ENCODE results near the gene GASK1A. TPM values are rescaled to one million over a fixed set of nuclear protein-coding genes. Genes with fewer than 3 reads are reported as not detected.

The GASK1A gene
- total and polyA plus RNA-seq, 2 of the 8 experiments (the other 6 are each of a cell fraction or from before 2014, with no cell fraction given) = 4.7 to 7.9 TPM

DNA sequence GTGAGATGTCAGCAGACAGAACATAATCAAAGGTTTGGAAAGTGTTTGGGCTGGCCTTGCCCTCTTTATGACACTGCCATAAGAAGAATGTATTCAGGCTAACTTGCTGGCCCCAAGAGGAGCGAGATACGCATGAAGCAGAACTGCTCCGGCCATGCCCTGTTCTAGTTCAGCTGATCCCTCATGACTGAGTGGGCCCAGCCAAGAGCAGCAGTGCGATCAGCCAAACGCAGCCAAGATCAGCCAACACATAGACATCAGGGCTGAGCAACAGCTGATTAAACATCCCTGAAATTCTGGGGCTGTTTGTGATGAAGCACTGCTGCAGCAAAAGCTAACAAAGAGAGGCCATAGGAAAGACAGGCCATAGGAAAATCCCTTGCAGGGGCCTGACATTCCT, 102.7 kb downstream of the GASK1A start:
- DNase-seq (ENCODE audit: low read depth in 1 of 2, low spot score in 2 of 2) (peak in 1 of 2 experiments; percentile 17), FAIRE-seq (no peak)
- Histone ChIP-seq H4K20me1 (replicated peaks in 1 of 2; ENCODE audit: control insufficient read depth in 1 of 2, insufficient read depth in 2 of 2, low read length in 2 of 2) (no peaks in the 10 kb centered on the region), H4K5ac (ENCODE audit: insufficient read length, low read depth, low read length) (no peak overlapping the region), H3K9ac (replicated peaks in 1 of 4; ENCODE audit: extremely low read depth in 1 of 4, low read depth in 3 of 4, low read length in 3 of 4) (no peak overlapping the region), H3K23ac (ENCODE audit: insufficient read length) (no peak overlapping the region), H2BK12ac (ENCODE audit: low read depth, low read length) (no peak overlapping the region), H3K4me3 (ENCODE audit: extremely low read depth in 1 of 4, insufficient read depth in 2 of 4, low read depth in 3 of 4, low read length in 4 of 4) (no peak overlapping the region), H3K79me2 (ENCODE audit: control insufficient read depth in 1 of 2, insufficient read depth in 2 of 2, low read length in 2 of 2) (no peaks in the 10 kb centered on the region), H3K56ac (replicated peaks; ENCODE audit: insufficient read length, low read depth, low read length) (no peak overlapping the region), H4K8ac (ENCODE audit: extremely low read depth, insufficient read depth, low read length) (no peak overlapping the region), H2AFZ (ENCODE audit: low read length) (no peak overlapping the region), H4K91ac (replicated peaks; ENCODE audit: insufficient read length, low read length) (no peak overlapping the region), H2AK5ac (ENCODE audit: low read depth, low read length) (no peak overlapping the region), H3K4me1 (replicated peaks in 1 of 4; ENCODE audit: control insufficient read depth in 3 of 4, insufficient read depth in 4 of 4, low read length in 3 of 4) (no peaks in the 10 kb centered on the region), H3K27ac (ENCODE audit: low read depth, low read length) (no peak overlapping the region), H2BK15ac (ENCODE audit: low read length) (no peak overlapping the region), H3K36me3 (ENCODE audit: control insufficient read depth in 2 of 4, insufficient read depth in 4 of 4, low read length in 3 of 4) (peaks cover 0 to 20% (median 10%) of the 10 kb centered on the region in 4 experiments; a peak in 4 of 8 replicates), H3K27me3 (replicated peaks in 1 of 4; ENCODE audit: control insufficient read depth in 3 of 4, extremely low read depth in 1 of 4, insufficient read depth in 3 of 4, low read length in 3 of 4) (no peaks in the 10 kb centered on the region), H2BK5ac (ENCODE audit: low read depth, low read length) (no peak overlapping the region), H3K14ac (ENCODE audit: insufficient read length) (no peak overlapping the region), H2BK20ac (ENCODE audit: low read length) (no peak overlapping the region), H3K79me1 (ENCODE audit: low read depth, low read length) (no peaks in the 10 kb centered on the region; the same call in 1 of the 2 replicates), H3K18ac (ENCODE audit: extremely low read depth, low read length) (no peak overlapping the region), H2BK120ac (replicated peaks; ENCODE audit: low read depth, low read length) (no peak overlapping the region), H3K9me3 (ENCODE audit: insufficient read depth in 2 of 2, low read depth in 1 of 2, low read length in 1 of 2) (peaks cover 18 to 21% of the 10 kb centered on the region in 2 experiments), H3K4ac (replicated peaks; ENCODE audit: insufficient read length, low read depth, low read length) (no peak overlapping the region), H3K23me2 (ENCODE audit: low read depth, low read length) (no peaks in the 10 kb centered on the region), H3K4me2 (ENCODE audit: insufficient read depth in 1 of 2, low read depth in 2 of 2, low read length in 2 of 2) (no peak overlapping the region)
- WGBS, 2 experiments (ENCODE audit: extremely low coverage in 1 of 2, insufficient coverage in 1 of 2, insufficient read length in 1 of 2, insufficient replicate concordance in 2 of 2, low coverage in 1 of 2, low lambda C conversion rate in 2 of 2, missing lambda C conversion rate in 1 of 2) = 86% methylated on average over 5 of the region's 5 CpGs; no CpG with 5 or more reads in 1 of the 2 experiments
- ChIA-PET CTCF (ENCODE audit: partially characterized antibody) (interaction anchor here (1.8 to 3.4 kb wide), 2 partner anchors 10 to 120 kb away, joined by 8 to 17 read pairs; no protein-coding TSS in a partner anchor), POLR2A (ENCODE audit: partially characterized antibody) (no interaction called here)
- no peak for TF ChIP-seq CHD2 (IDR thresholded peaks at IDR 0.05; ENCODE audit: low read length)
- TF ChIP-seq EZH2 (IDR thresholded peaks at IDR 0.05; ENCODE audit: low read depth, low read length, severe bottlenecking) = no peak
- TF ChIP-seq NRF1 (IDR thresholded peaks at IDR 0.05; ENCODE audit: low read depth, low read length) = no peak
- TF ChIP-seq CTCF (IDR thresholded peaks at IDR 0.05; ENCODE audit: control extremely low read depth in 1 of 3, insufficient read depth in 1 of 3, low read depth in 1 of 3, low read length in 3 of 3) = no peak
- no peak for TF ChIP-seq CREB1 (IDR thresholded peaks at IDR 0.05)
- no peak for TF ChIP-seq CHD1 (IDR thresholded peaks at IDR 0.05; ENCODE audit: low read depth, low read length)
